Motor neuron (in vitro differentiated cells): ENCODE measurements around the gene ZSCAN23. TPM values are rescaled to one million over a fixed set of nuclear protein-coding genes. Genes with fewer than 3 reads are reported as not detected.
"Not testable (repeated sequence)": the region's sequence is repeated elsewhere in the genome, so short reads cannot be mapped to it uniquely, and the experiment has no call there.

Experiments
- ATAC-seq, 8 experiments: fragments of 200-7000 bp; cut with Tn5 transposase; replicated peaks in 6 of 8; 2 replicates each; pipeline ENCODE4 v1.8.0; 2021; ENCODE audit warnings: mild to moderate bottlenecking in 8 of 8, moderate library complexity in 8 of 8
- H3K27ac ChIP-seq, 2 donors: fragments of 250-450 bp; sonication (Bioruptor Pico); 2 replicates each; pipeline ENCODE4 v1.9.0; 2021; ENCODE audit warnings: antibody characterized with exemption in 2 of 2, mild to moderate bottlenecking in 2 of 2, moderate library complexity in 1 of 2
- H3K4me1 ChIP-seq, 2 donors: fragments of 250-450 bp; sonication (Bioruptor Pico); replicated peaks in 1 of 2; 2 replicates each; pipeline ENCODE4 v1.6.1; 2021; ENCODE audit warnings: antibody characterized with exemption in 2 of 2, mild to moderate bottlenecking in 2 of 2, moderate library complexity in 1 of 2
- H3K4me3 ChIP-seq, 5 donors: fragments of 250-450 bp; sonication (Bioruptor Pico); 2 replicates each; pipeline ENCODE4 v1.9.0; 2021; ENCODE audit warnings: antibody characterized with exemption in 5 of 5, mild to moderate bottlenecking in 5 of 5, moderate library complexity in 4 of 5
- WGBS, 10 experiments: fragments of 450-650 bp; shearing (Covaris generic); methylation state at CpG; one replicate each; pipeline ENCODE4 v1.0.0; 2022; 5-methylcytosine and 5-hydroxymethylcytosine counted together
- in situ Hi-C, 9 experiments: fragments of 400-800 bp; cut with MboI; loops; one replicate each; pipeline ENCODE4 v1.15.0; 2021; ENCODE audit warnings: low sequenced_read_pairs in 9 of 9, low pct_unique_long_range_greater_than_20kb in 2 of 9; ENCODE audit not compliant: unreplicated experiment in 9 of 9
- total RNA-seq, 8 experiments: library from RNA; unstranded; fragments of 300-600 nt; gene quantifications; 2 replicates each; pipeline versions ENCODE4 v1.2.3 to v1.2.4, GENCODE V29; 2022

ZSCAN23 gene
- total RNA-seq, 8 experiments from 2014 or later = 2.5 to 11.5 (median 8.1) TPM

- Histone ChIP-seq H3K4me3 (no peak overlapping the region), H3K4me1 (no peaks in the 10 kb centered on the region), H3K27ac (no peak overlapping the region)
- in situ Hi-C loops = no loop called here
- 60 to 100% (median 100%) methylated on average over 1 to 4 of the region's 4 CpGs; no CpG with 5 or more reads in 1 of the 10 experiments for WGBS, 10 experiments
- no peak for ATAC-seq
Observed at GRCh38 chr6:28425944-28426541, 17.2 kb downstream of the ZSCAN23 start.

- no peaks in the 10 kb centered on the region for H3K4me1 ChIP-seq
- H3K27ac ChIP-seq = no peak overlapping the region
- in situ Hi-C loops = no loop called here
- ATAC-seq = no peak
- H3K4me3 ChIP-seq = no peak overlapping the region
Observed at GRCh38 chr6:28424163-28424562, 19.1 kb downstream of the ZSCAN23 start.

- no peaks in the 10 kb centered on the region for H3K4me1 ChIP-seq
- no peak overlapping the region for H3K4me3 ChIP-seq
- in situ Hi-C loops = no loop called here
- no peak for ATAC-seq
- no peak overlapping the region for H3K27ac ChIP-seq
- 83 to 100% (median 94%) methylated on average over 1 of the region's 1 CpG; no CpG with 5 or more reads in 2 of the 10 experiments for WGBS, 10 experiments
Observed at GRCh38 chr6:28423546-28423945, 19.7 kb downstream of the ZSCAN23 start.

- in situ Hi-C loops = no loop called here
- Histone ChIP-seq H3K4me3 (no peak overlapping the region), H3K4me1 (no peaks in the 10 kb centered on the region), H3K27ac (no peak overlapping the region)
- ATAC-seq = no peak
Observed at GRCh38 chr6:28413681-28414080, 29.6 kb downstream of the ZSCAN23 start.

- no peak overlapping the region for H3K4me3 ChIP-seq
- H3K27ac ChIP-seq = no peak overlapping the region
- H3K4me1 ChIP-seq = no peaks in the 10 kb centered on the region
- WGBS, 10 experiments = 38 to 100% (median 100%) methylated on average over 1 to 2 of the region's 2 CpGs; no CpG with 5 or more reads in 1 of the 10 experiments
- no peak for ATAC-seq
- in situ Hi-C loops = no loop called here
Observed at GRCh38 chr6:28410767-28411166, 32.5 kb downstream of the ZSCAN23 start.

- Histone ChIP-seq H3K27ac (no peak overlapping the region), H3K4me3 (no peak overlapping the region), H3K4me1 (no peaks in the 10 kb centered on the region)
- peak in 1 of 8 experiments; percentile 49 for ATAC-seq
- WGBS, 10 experiments = 33 to 100% (median 85%) methylated on average over 1 to 5 of the region's 5 CpGs
- in situ Hi-C loops = no loop called here
Observed at GRCh38 chr6:28408076-28408802, 35.1 kb downstream of the ZSCAN23 start.

- Histone ChIP-seq H3K4me3 (no peak overlapping the region), H3K4me1 (no peaks in the 10 kb centered on the region), H3K27ac (no peak overlapping the region)
- in situ Hi-C loops = no loop called here
- WGBS, 10 experiments = 40 to 86% (median 63%) methylated on average over 1 to 2 of the region's 2 CpGs
- no peak for ATAC-seq
Observed at GRCh38 chr6:28407401-28407800, 35.9 kb downstream of the ZSCAN23 start.

GRCh38 chr6:28403923-28404322, 39.4 kb downstream of the ZSCAN23 start:
- H3K4me3 ChIP-seq, H3K4me1 ChIP-seq, H3K27ac ChIP-seq, ATAC-seq, in situ Hi-C loops: not testable (repeated sequence)
- 80% methylated on average over 1 of the region's 5 CpGs; no CpG with 5 or more reads in 9 of the 10 experiments for WGBS, 10 experiments

GRCh38 chr6:28402197-28402596, 41.1 kb downstream of the ZSCAN23 start:
- Histone ChIP-seq H3K4me3 (no peak overlapping the region), H3K27ac (no peak overlapping the region), H3K4me1 (peaks cover 12% of the 10 kb centered on the region in 2 donors)
- WGBS, 10 experiments = 46 to 97% (median 84%) methylated on average over 2 of the region's 2 CpGs; no CpG with 5 or more reads in 1 of the 10 experiments
- ATAC-seq = no peak
- in situ Hi-C loops = no loop called here

GRCh38 chr6:28401172-28401571, 42.1 kb downstream of the ZSCAN23 start:
- in situ Hi-C loops = no loop called here
- Histone ChIP-seq H3K27ac (no peak overlapping the region), H3K4me3 (no peak overlapping the region), H3K4me1 (peaks cover 12% of the 10 kb centered on the region in 2 donors)
- WGBS, 10 experiments = 0 to 100% (median 25%) methylated on average over 1 of the region's 1 CpG; no CpG with 5 or more reads in 4 of the 10 experiments
- no peak for ATAC-seq

GRCh38 chr6:28400122-28400451, 43.2 kb downstream of the ZSCAN23 start:
- no peak for ATAC-seq
- peak overlapping the region; percentile 48 to 90 (median 64) for H3K4me3 ChIP-seq

GRCh38 chr6:28399350-28400121, 43.8 kb downstream of the ZSCAN23 start, which contains the start of gene ZSCAN12:
ZSCAN12 (minus strand) TSS chr6:28399747; CDS start chr6:28398405, 1,342 bp downstream.
- peak; percentile 93 to 98 (median 96) for ATAC-seq
- H3K4me1 ChIP-seq = peaks cover 12 to 18% of the 10 kb centered on the region in 2 donors
- 0 to 17% (median 3%) methylated on average over 4 to 29 of the region's 49 CpGs; no CpG with 5 or more reads in 2 of the 10 experiments for WGBS, 10 experiments
- in situ Hi-C loops = no loop called here
- peak within 1 kb of the TSS; percentile 48 to 90 (median 64) for H3K4me3 ChIP-seq
- peak within 1 kb of the TSS; percentile 82 to 87 for H3K27ac ChIP-seq

More at GRCh38 chr6:28400122-28400451, 43.2 kb downstream of the ZSCAN23 start:
- peaks cover 12 to 15% of the 10 kb centered on the region in 2 donors for H3K4me1 ChIP-seq
- 16 to 67% (median 33%) methylated on average over 3 to 8 of the region's 8 CpGs; no CpG with 5 or more reads in 1 of the 10 experiments for WGBS, 10 experiments
- H3K27ac ChIP-seq = peak overlapping the region; percentile 82 to 87
- in situ Hi-C loops = no loop called here

- WGBS, 10 experiments = 96 to 100% (median 100%) methylated on average over 1 to 4 of the region's 4 CpGs; no CpG with 5 or more reads in 3 of the 10 experiments
- Histone ChIP-seq H3K4me1 (peaks cover 12 to 20% of the 10 kb centered on the region in 2 donors), H3K27ac (no peak overlapping the region), H3K4me3 (no peak overlapping the region)
- in situ Hi-C loops = no loop called here
- ATAC-seq = no peak
Observed at GRCh38 chr6:28395918-28396317, 47.4 kb downstream of the ZSCAN23 start.
